ENCODE measurements around the gene GXYLT2.

- TF ChIP-seq, protein P1, sequence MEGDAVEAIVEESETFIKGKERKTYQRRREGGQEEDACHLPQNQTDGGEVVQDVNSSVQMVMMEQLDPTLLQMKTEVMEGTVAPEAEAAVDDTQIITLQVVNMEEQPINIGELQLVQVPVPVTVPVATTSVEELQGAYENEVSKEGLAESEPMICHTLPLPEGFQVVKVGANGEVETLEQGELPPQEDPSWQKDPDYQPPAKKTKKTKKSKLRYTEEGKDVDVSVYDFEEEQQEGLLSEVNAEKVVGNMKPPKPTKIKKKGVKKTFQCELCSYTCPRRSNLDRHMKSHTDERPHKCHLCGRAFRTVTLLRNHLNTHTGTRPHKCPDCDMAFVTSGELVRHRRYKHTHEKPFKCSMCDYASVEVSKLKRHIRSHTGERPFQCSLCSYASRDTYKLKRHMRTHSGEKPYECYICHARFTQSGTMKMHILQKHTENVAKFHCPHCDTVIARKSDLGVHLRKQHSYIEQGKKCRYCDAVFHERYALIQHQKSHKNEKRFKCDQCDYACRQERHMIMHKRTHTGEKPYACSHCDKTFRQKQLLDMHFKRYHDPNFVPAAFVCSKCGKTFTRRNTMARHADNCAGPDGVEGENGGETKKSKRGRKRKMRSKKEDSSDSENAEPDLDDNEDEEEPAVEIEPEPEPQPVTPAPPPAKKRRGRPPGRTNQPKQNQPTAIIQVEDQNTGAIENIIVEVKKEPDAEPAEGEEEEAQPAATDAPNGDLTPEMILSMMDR (IDR thresholded peaks at IDR 0.05), result no peak
- no peak for TF ChIP-seq EP300 (IDR thresholded peaks at IDR 0.05; ENCODE audit: low read depth)
Measured at GRCh38 chr3:73009750-73010149, 121.9 kb downstream of the GXYLT2 start.

Measured in transverse colon (tissue), 3 donors.